ENCODE measurements around the gene LYPD6B. TPM values are rescaled to one million over a fixed set of nuclear protein-coding genes. Genes with fewer than 3 reads are reported as not detected.
A peak's percentile ranks its signal among the peaks of the same experiment; 100 is the strongest.

The LYPD6B gene
- polyA plus RNA-seq, 1 of the 3 experiments (the other 2 are of a cell fraction): 18.2 TPM

- ChIA-PET CTCF (interaction anchor here (1.0 kb wide), 1 partner anchor 9 kb away, joined by 4 read pairs; no protein-coding TSS in a partner anchor), POLR2A (no interaction called here)
- H3K4me1 ChIP-seq (ENCODE audit: control insufficient read depth in 1 of 2, insufficient read depth in 2 of 2, low read depth in 1 of 2, low read length in 1 of 2): peaks cover 4 to 5% of the 10 kb centered on the region in 2 experiments; a peak in 3 of 4 replicates
- H3K4me3 ChIP-seq (ENCODE audit: low read depth in 2 of 2, low read length in 1 of 2): no peak overlapping the region
- H3K27me3 ChIP-seq (ENCODE audit: insufficient read depth): no peaks in the 10 kb centered on the region
- no peak for DNase-seq
- H3K9me3 ChIP-seq: no peaks in the 10 kb centered on the region
- H3F3A ChIP-seq (replicated peaks; ENCODE audit: insufficient read depth): no peaks in the 10 kb centered on the region
- no peak overlapping the region for H3K4me2 ChIP-seq
- no peak overlapping the region for H2AFZ ChIP-seq (ENCODE audit: low read depth)
- H3K9me2 ChIP-seq: no peaks in the 10 kb centered on the region
- H3K27ac ChIP-seq (ENCODE audit: low read depth in 2 of 2, low read length in 1 of 2): no peak overlapping the region
- WGBS (ENCODE audit: low lambda C conversion rate): 95% methylated on average over 4 of the region's 4 CpGs
- H4K20me1 ChIP-seq (ENCODE audit: insufficient read depth): no peaks in the 10 kb centered on the region
- TF ChIP-seq CTCF (IDR thresholded peaks at IDR 0.05) (peak; percentile 53), RAD21 (IDR thresholded peaks at IDR 0.05; ENCODE audit: low read length) (peak; percentile 48), RFX5 (IDR thresholded peaks at IDR 0.05; ENCODE audit: low read length) (no peak), TCF12 (IDR thresholded peaks at IDR 0.05) (no peak)
- H3K79me2 ChIP-seq (ENCODE audit: insufficient read depth): no peaks in the 10 kb centered on the region
- H3K9ac ChIP-seq: no peak overlapping the region
- no peaks in the 10 kb centered on the region for H3K36me3 ChIP-seq (replicated peaks in 1 of 2; ENCODE audit: control insufficient read depth in 1 of 2, insufficient read depth in 2 of 2, low read length in 1 of 2)
These were observed 49.3 kb downstream of the LYPD6B start for GRCh38 chr2:149087751-149088150.

GRCh38 chr2:149089068-149089467, 50.6 kb downstream of the LYPD6B start:
- H3K27me3 ChIP-seq (ENCODE audit: insufficient read depth): no peaks in the 10 kb centered on the region
- no peaks in the 10 kb centered on the region for H4K20me1 ChIP-seq (ENCODE audit: insufficient read depth)
- no peak overlapping the region for H2AFZ ChIP-seq (ENCODE audit: low read depth)
- H3K4me3 ChIP-seq (ENCODE audit: low read depth in 2 of 2, low read length in 1 of 2): no peak overlapping the region
- TF ChIP-seq REST (IDR thresholded peaks at IDR 0.05; ENCODE audit: low read depth, low read length) (no peak), TEAD4 (IDR thresholded peaks at IDR 0.05; ENCODE audit: borderline replicate concordance, insufficient read depth) (no peak), JUND (IDR thresholded peaks at IDR 0.05) (no peak), RAD21 (IDR thresholded peaks at IDR 0.05; ENCODE audit: low read length) (no peak), SMC3 (IDR thresholded peaks at IDR 0.05; ENCODE audit: low read depth, low read length) (no peak), USF2 (IDR thresholded peaks at IDR 0.05; ENCODE audit: borderline replicate concordance, low read depth, low read length) (no peak)
- no peak for DNase-seq
- no peaks in the 10 kb centered on the region for H3K9me2 ChIP-seq
- H3K27ac ChIP-seq (ENCODE audit: low read depth in 2 of 2, low read length in 1 of 2): no peak overlapping the region
- H3K79me2 ChIP-seq (ENCODE audit: insufficient read depth): no peaks in the 10 kb centered on the region
- no peaks in the 10 kb centered on the region for H3K36me3 ChIP-seq (replicated peaks in 1 of 2; ENCODE audit: control insufficient read depth in 1 of 2, insufficient read depth in 2 of 2, low read length in 1 of 2)
- peaks cover 4% of the 10 kb centered on the region for H3F3A ChIP-seq (replicated peaks; ENCODE audit: insufficient read depth)
- no peak overlapping the region for H3K4me2 ChIP-seq
- H3K9ac ChIP-seq: no peak overlapping the region
- H3K9me3 ChIP-seq: no peaks in the 10 kb centered on the region
- ChIA-PET CTCF (interaction anchor here (1.0 to 1.8 kb wide), 4 partner anchors 10 to 472 kb away, joined by 3 to 4 read pairs (median 4); no protein-coding TSS in a partner anchor), POLR2A (no interaction called here)
- peaks cover 0 to 4% of the 10 kb centered on the region in 2 experiments; a peak in 2 of 4 replicates for H3K4me1 ChIP-seq (ENCODE audit: control insufficient read depth in 1 of 2, insufficient read depth in 2 of 2, low read depth in 1 of 2, low read length in 1 of 2)

All from SK-N-SH (cell line).